ENCODE results near the gene ATP5MC2. TPM values are rescaled to one million over a fixed set of nuclear protein-coding genes. Genes with fewer than 3 reads are reported as not detected.

The ATP5MC2 gene
- total and polyA plus RNA-seq, 10 of the 15 experiments (the other 5 are each of a cell fraction or from before 2014, with no cell fraction given): 379 to 1,090 (median 525) TPM

- TF ChIP-seq USF1 (IDR thresholded peaks at IDR 0.05; ENCODE audit: borderline replicate concordance, extremely low read length, insufficient read depth, low read depth, low read length): no peak
- no peak for TF ChIP-seq MYB (IDR thresholded peaks at IDR 0.05; ENCODE audit: borderline replicate concordance, low read depth, low read length)
- no peak for TF ChIP-seq RELB (IDR thresholded peaks at IDR 0.05; ENCODE audit: low read depth)
These were observed 44.2 kb downstream of the ATP5MC2 start (continued) for GRCh38 chr12:53631721-53632120.

- H4K20me1 ChIP-seq (ENCODE audit: control insufficient read depth, insufficient read depth): no peaks in the 10 kb centered on the region
- no peaks in the 10 kb centered on the region for H3K9me3 ChIP-seq (replicated peaks; ENCODE audit: control insufficient read depth, insufficient read depth, low read length)
- in situ Hi-C loops (cut with MboI): no loop called here
- no peak overlapping the region for H2AFZ ChIP-seq (ENCODE audit: control insufficient read depth, low read depth, low read length)
- ChIA-PET RAD21 (ENCODE audit: unreplicated experiment) (no interaction called here), SMC1A (ENCODE audit: uncharacterized antibody, unreplicated experiment) (interaction anchor here (1.0 to 2.1 kb wide), 4 partner anchors 11 to 84 kb away, joined by 3 to 10 read pairs (median 7); partner anchors contain the start of gene ATP5MC2), POLR2A (no interaction called here), CTCF (interaction anchor here (2.4 to 3.2 kb wide), 3 partner anchors 9 to 84 kb away, joined by 6 to 21 read pairs (median 9); partner anchors contain the start of gene ATP5MC2)
- H3K4me2 ChIP-seq (ENCODE audit: control insufficient read depth, insufficient read depth): no peak overlapping the region
- TF ChIP-seq CEBPB (IDR thresholded peaks at IDR 0.05; ENCODE audit: borderline replicate concordance in 1 of 2, low read depth in 2 of 2, low read length in 2 of 2): no peak
- TF ChIP-seq ZBTB11 (CRISPR knock-in tag; IDR thresholded peaks at IDR 0.05): no peak
- H3K4me3 ChIP-seq: no peak overlapping the region
- DNase-seq (ENCODE audit: low read depth, low spot score) (no peak), FAIRE-seq (no peak), ATAC-seq (no peak)
- no peaks in the 10 kb centered on the region for H3K27me3 ChIP-seq (replicated peaks in 1 of 2; ENCODE audit: control insufficient read depth in 2 of 2, insufficient read depth in 2 of 2, low read length in 1 of 2)
- peaks cover 32% of the 10 kb centered on the region for H3K79me2 ChIP-seq (ENCODE audit: control insufficient read depth, insufficient read depth, low read length)
- no peak overlapping the region for H3K9ac ChIP-seq (ENCODE audit: control insufficient read depth, insufficient read depth, low read length)
- intact Hi-C loops (cut with micrococcal nuclease; ENCODE audit: unreplicated experiment): loop anchor here (2.0 kb wide), 1 partner anchor 49 kb away; the partner anchor contains the start of gene ATP5MC2
- BruUV-seq (replicated peaks): no TSS peak
- no peak overlapping the region for H3K27ac ChIP-seq (ENCODE audit: control insufficient read depth, insufficient read depth)
- no peaks in the 10 kb centered on the region for H3K4me1 ChIP-seq (ENCODE audit: control insufficient read depth, insufficient read depth, low read length)
- no peaks in the 10 kb centered on the region for H3K36me3 ChIP-seq (ENCODE audit: control insufficient read depth in 2 of 2, insufficient read depth in 2 of 2, low read length in 1 of 2)
- 90% methylated on average over 11 of the region's 11 CpGs for WGBS (ENCODE audit: insufficient coverage, insufficient replicate concordance, low lambda C conversion rate, missing lambda C conversion rate)
These were observed 48.0 kb downstream of the ATP5MC2 start for GRCh38 chr12:53627919-53628318.
